Sigmoid colon (tissue), 7 donors: ENCODE results near the gene POFUT1. TPM values are rescaled to one million over a fixed set of nuclear protein-coding genes. Genes with fewer than 3 reads are reported as not detected.

Experiments
- DNase-seq: peaks from one replicate; pipeline ENCODE4 v3.0.0-alpha.2; 2019
- H3K27ac ChIP-seq, 4 donors: fragments of 200-600 bp; sonication (generic); one replicate each; pipeline ENCODE4 v1.5.1; 2016 to 2019; ENCODE audit warnings: mild to moderate bottlenecking in 1 of 4
- H3K27me3 ChIP-seq, 3 donors: fragments of 200-600 bp; sonication (generic); one replicate each; pipeline ENCODE4 v1.5.1; 2019; ENCODE audit warnings: mild to moderate bottlenecking in 1 of 3
- H3K36me3 ChIP-seq, 4 donors: fragments of 200-600 bp; sonication (generic); one replicate each; pipeline ENCODE4 v1.5.1; 2016 to 2019
- H3K4me1 ChIP-seq, 4 donors: fragments of 200-600 bp; sonication (generic); one replicate each; pipeline ENCODE4 v1.5.1; 2017 to 2019
- H3K4me3 ChIP-seq, 4 donors: fragments of 200-600 bp; sonication (generic); one replicate each; pipeline ENCODE4 v1.5.1; 2017 to 2019; ENCODE audit warnings: mild to moderate bottlenecking in 2 of 4, moderate library complexity in 1 of 4
- H3K9me3 ChIP-seq, 4 donors: fragments of 200-600 bp in 3 of 4; sonication (generic) in 3 of 4; one replicate each; pipeline versions ENCODE4 v1.5.1 to v1.6.1; 2013 to 2019
- CTCF ChIP-seq, 4 experiments: fragments of 450-650 bp in 3 of 4; fragments of 200-600 bp in 1 of 4; IDR thresholded peaks; one replicate each; pipeline ENCODE4 v1.5.1; 2016 to 2019; ENCODE audit warnings: antibody characterized with exemption in 4 of 4, mild to moderate bottlenecking in 3 of 4, moderate library complexity in 2 of 4
- EP300 ChIP-seq, 4 donors: sonication (generic); formaldehyde crosslinking; IDR thresholded peaks; one replicate each; pipeline ENCODE4 v1.6.1; 2017; ENCODE audit warnings: antibody characterized with exemption in 4 of 4
- POLR2A ChIP-seq, 2 donors: fragments of 450-650 bp; IDR thresholded peaks; one replicate each; pipeline ENCODE4 v1.6.1; 2016; ENCODE audit warnings: antibody characterized with exemption in 2 of 2, mild to moderate bottlenecking in 2 of 2, moderate library complexity in 2 of 2
- POLR2AphosphoS5 ChIP-seq, 4 donors: sonication (generic); formaldehyde crosslinking; IDR thresholded peaks; one replicate each; pipeline ENCODE4 v1.6.1; 2017; ENCODE audit warnings: antibody characterized with exemption in 4 of 4
- WGBS, 2 donors: extraction: QIAGEN DNeasy Blood & Tissue Kit; methylation state at CpG; one replicate each; pipeline ENCODE4 v1.1.7; 2013; 5-methylcytosine and 5-hydroxymethylcytosine counted together
- intact Hi-C: fragments of 100-400 bp; cut with DNase I; formaldehyde crosslinking; loops from one replicate; pipeline ENCODE4 v1.15.1; 2023
- polyA plus RNA-seq, 3 donors: library from polyadenylated mRNA; stranded (reverse); fragments of 200-250 nt; gene quantifications; one replicate each; pipeline ENCODE4 v1.2.3, GENCODE V29; 2013
- total RNA-seq, 4 donors: library from RNA; depleted of rRNA; stranded (reverse); fragments of >200 nt; gene quantifications; one replicate each; pipeline ENCODE4 v1.1.0, GENCODE V29; 2016
- donor health status: healthy with polysubstance abuse.
- donor health status: Bipolar disorder and iron deficiency.
- donor health status: healthy.

Gene POFUT1
- total and polyA plus RNA-seq, 7 donors: 7.2 to 31.6 (median 25.3) TPM

GRCh38 chr20:32215147-32215546 is 7.5 kb downstream of the POFUT1 start:
- TF ChIP-seq POLR2A (IDR thresholded peaks at IDR 0.05) (no peak), CTCF (IDR thresholded peaks at IDR 0.05) (no peak), POLR2AphosphoS5 (IDR thresholded peaks at IDR 0.05) (no peak), EP300 (IDR thresholded peaks at IDR 0.05) (no peak)
- no peak for DNase-seq
- Histone ChIP-seq H3K27ac (no peak overlapping the region), H3K27me3 (no peaks in the 10 kb centered on the region), H3K4me3 (no peak overlapping the region), H3K36me3 (peaks cover 6 to 77% (median 18%) of the 10 kb centered on the region in 4 donors), H3K9me3 (no peaks in the 10 kb centered on the region), H3K4me1 (no peaks in the 10 kb centered on the region)
- intact Hi-C loops: no loop called here
- WGBS, 2 donors: 82 to 89% methylated on average over 8 of the region's 8 CpGs

- Histone ChIP-seq H3K27ac (no peak overlapping the region), H3K4me1 (no peaks in the 10 kb centered on the region), H3K36me3 (peaks cover 6 to 76% (median 18%) of the 10 kb centered on the region in 4 donors), H3K27me3 (no peaks in the 10 kb centered on the region), H3K9me3 (no peaks in the 10 kb centered on the region), H3K4me3 (no peak overlapping the region)
- no peak for TF ChIP-seq POLR2AphosphoS5 (IDR thresholded peaks at IDR 0.05)
- TF ChIP-seq CTCF (IDR thresholded peaks at IDR 0.05): no peak
- no peak for TF ChIP-seq EP300 (IDR thresholded peaks at IDR 0.05)
- TF ChIP-seq POLR2A (IDR thresholded peaks at IDR 0.05): no peak
- 95 to 98% methylated on average over 3 of the region's 3 CpGs for WGBS, 2 donors
- intact Hi-C loops: no loop called here
- no peak for DNase-seq
These were observed 8.0 kb downstream of the POFUT1 start for GRCh38 chr20:32215729-32216128.

- Histone ChIP-seq H3K36me3 (peaks cover 6 to 75% (median 21%) of the 10 kb centered on the region in 4 donors), H3K27ac (no peak overlapping the region), H3K27me3 (no peaks in the 10 kb centered on the region), H3K4me1 (no peaks in the 10 kb centered on the region), H3K9me3 (no peaks in the 10 kb centered on the region), H3K4me3 (no peak overlapping the region)
- TF ChIP-seq EP300 (IDR thresholded peaks at IDR 0.05) (no peak), CTCF (IDR thresholded peaks at IDR 0.05) (no peak), POLR2AphosphoS5 (IDR thresholded peaks at IDR 0.05) (no peak), POLR2A (IDR thresholded peaks at IDR 0.05) (no peak)
- intact Hi-C loops: no loop called here
- WGBS, 2 donors: 22 to 75% methylated on average over 13 of the region's 13 CpGs
- DNase-seq: no peak
These were observed 8.8 kb downstream of the POFUT1 start for GRCh38 chr20:32216179-32217142.

GRCh38 chr20:32218156-32218900 is 10.6 kb downstream of the POFUT1 start:
- peaks cover 6 to 74% (median 39%) of the 10 kb centered on the region in 4 donors for H3K36me3 ChIP-seq
- intact Hi-C loops: no loop called here
- WGBS, 2 donors: 76 to 90% methylated on average over 5 of the region's 5 CpGs
- no peaks in the 10 kb centered on the region for H3K27me3 ChIP-seq
- H3K4me3 ChIP-seq: no peak overlapping the region
- H3K4me1 ChIP-seq: no peaks in the 10 kb centered on the region
- H3K9me3 ChIP-seq: no peaks in the 10 kb centered on the region
- H3K27ac ChIP-seq: no peak overlapping the region
- TF ChIP-seq CTCF (IDR thresholded peaks at IDR 0.05) (no peak), POLR2A (IDR thresholded peaks at IDR 0.05) (no peak), POLR2AphosphoS5 (IDR thresholded peaks at IDR 0.05) (no peak), EP300 (IDR thresholded peaks at IDR 0.05) (no peak)
- DNase-seq: no peak
